ENCODE results near the gene ADAMTS18. TPM values are rescaled to one million over a fixed set of nuclear protein-coding genes. Genes with fewer than 3 reads are reported as not detected.

The ADAMTS18 gene
- total and polyA plus RNA-seq, 9 of the 15 experiments (the other 6 are each of a cell fraction or from before 2014, with no cell fraction given), result not detected

DNA sequence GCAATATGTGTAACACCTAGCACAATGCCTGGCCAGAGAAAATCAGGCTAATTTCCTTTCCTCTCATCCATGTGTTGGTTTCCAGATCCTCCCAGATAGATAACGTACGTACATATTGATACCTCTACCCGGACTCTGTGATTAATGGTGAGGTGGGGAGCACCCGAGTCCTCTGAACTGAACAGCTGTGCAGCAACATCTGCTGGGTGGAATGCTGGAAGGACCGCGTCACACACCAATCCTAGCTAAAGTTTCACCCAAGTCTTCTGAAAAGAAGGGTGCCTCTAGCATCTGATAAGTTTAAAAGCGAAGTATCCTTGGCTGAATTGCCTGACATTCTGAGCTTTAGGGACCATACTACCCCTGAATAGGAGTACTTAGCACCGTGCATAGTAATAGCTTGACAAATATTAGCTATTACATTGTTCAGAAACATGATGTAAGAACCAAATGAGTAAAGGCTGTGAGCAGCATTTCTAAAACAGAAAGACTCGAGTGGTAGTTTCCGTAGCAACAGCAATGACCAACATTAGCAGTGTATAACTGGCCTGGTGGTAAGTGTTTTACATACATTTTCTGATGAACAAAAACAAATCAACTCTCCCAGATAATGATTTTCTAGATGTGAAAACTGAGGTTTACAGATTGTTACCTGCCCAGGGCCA lies 144.3 kb downstream of the ADAMTS18 start (continued):
- TF ChIP-seq FOS (IDR thresholded peaks at IDR 0.05; ENCODE audit: extremely low read depth, insufficient read length) (no peak), DACH1 (IDR thresholded peaks at IDR 0.05; ENCODE audit: partially characterized antibody) (no peak), ZNF699 (CRISPR knock-in tag; IDR thresholded peaks at IDR 0.05; ENCODE audit: insufficient replicate concordance) (no peak), ZNF644 (tag; IDR thresholded peaks at IDR 0.05; ENCODE audit: low read depth) (no peak), POLR3A (IDR thresholded peaks at IDR 0.05; ENCODE audit: borderline replicate concordance, extremely low read depth, insufficient read depth, insufficient read length) (no peak)
- TF ChIP-seq, protein P1, sequence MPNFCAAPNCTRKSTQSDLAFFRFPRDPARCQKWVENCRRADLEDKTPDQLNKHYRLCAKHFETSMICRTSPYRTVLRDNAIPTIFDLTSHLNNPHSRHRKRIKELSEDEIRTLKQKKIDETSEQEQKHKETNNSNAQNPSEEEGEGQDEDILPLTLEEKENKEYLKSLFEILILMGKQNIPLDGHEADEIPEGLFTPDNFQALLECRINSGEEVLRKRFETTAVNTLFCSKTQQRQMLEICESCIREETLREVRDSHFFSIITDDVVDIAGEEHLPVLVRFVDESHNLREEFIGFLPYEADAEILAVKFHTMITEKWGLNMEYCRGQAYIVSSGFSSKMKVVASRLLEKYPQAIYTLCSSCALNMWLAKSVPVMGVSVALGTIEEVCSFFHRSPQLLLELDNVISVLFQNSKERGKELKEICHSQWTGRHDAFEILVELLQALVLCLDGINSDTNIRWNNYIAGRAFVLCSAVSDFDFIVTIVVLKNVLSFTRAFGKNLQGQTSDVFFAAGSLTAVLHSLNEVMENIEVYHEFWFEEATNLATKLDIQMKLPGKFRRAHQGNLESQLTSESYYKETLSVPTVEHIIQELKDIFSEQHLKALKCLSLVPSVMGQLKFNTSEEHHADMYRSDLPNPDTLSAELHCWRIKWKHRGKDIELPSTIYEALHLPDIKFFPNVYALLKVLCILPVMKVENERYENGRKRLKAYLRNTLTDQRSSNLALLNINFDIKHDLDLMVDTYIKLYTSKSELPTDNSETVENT (CRISPR knock-in tag; IDR thresholded peaks at IDR 0.05), result no peak

DNA sequence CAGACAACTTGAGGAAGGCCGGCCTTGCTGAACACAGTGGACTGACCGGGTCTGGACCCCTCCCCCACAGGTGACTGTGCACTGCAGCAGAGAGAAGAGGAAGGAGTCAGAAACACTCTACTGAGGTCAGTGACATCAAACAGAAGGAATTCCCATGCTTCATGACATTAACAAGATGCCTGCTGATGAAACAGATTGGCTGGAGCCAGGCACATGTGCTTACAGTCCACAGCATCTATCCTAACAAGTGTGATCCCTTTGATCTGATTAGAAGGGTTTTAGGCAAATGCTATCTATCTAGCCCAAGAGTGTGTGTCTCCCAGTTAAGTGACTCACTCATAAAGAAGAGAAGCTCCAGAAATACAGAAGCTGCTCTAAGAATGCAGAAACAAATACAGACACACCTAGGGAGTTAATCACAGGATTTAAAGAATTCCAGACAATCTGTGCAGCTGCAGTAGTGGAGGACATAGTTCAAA lies 145.5 kb downstream of the ADAMTS18 start:
- Histone ChIP-seq H3K9ac (ENCODE audit: insufficient read depth in 1 of 2, low read depth in 2 of 2, low read length in 2 of 2) (no peak overlapping the region), H3K4me2 (ENCODE audit: insufficient read depth, low read length) (no peak overlapping the region), H3K27me3 (ENCODE audit: control insufficient read depth in 2 of 2, insufficient read depth in 2 of 2, low read length in 2 of 2) (no peaks in the 10 kb centered on the region; a peak in 1 of 5 replicates), H3K36me3 (ENCODE audit: control insufficient read depth, insufficient read depth, low read length) (no peaks in the 10 kb centered on the region), H3K9me3 (replicated peaks; ENCODE audit: control insufficient read depth, insufficient read depth, low read depth, low read length) (no peaks in the 10 kb centered on the region), H3K9me1 (ENCODE audit: control insufficient read depth, insufficient read depth, low read length) (no peaks in the 10 kb centered on the region), H3K27ac (ENCODE audit: extremely low read depth, low read depth, low read length) (no peak overlapping the region), H3K79me2 (ENCODE audit: control insufficient read depth, insufficient read depth, low read length) (no peaks in the 10 kb centered on the region), H3K4me3 (no peak overlapping the region), H2AFZ (ENCODE audit: low read depth, low read length) (no peak overlapping the region), H4K20me1 (replicated peaks; ENCODE audit: control insufficient read depth, insufficient read depth, low read length) (no peaks in the 10 kb centered on the region; the same call in 1 of the 2 replicates), H3K4me1 (replicated peaks in 1 of 2; ENCODE audit: control insufficient read depth in 2 of 2, insufficient read depth in 2 of 2, low read length in 2 of 2) (no peaks in the 10 kb centered on the region)
- BruUV-seq (replicated peaks), result no TSS peak
- ChIA-PET POLR2A (no interaction called here), CTCF (ENCODE audit: low intra/inter-chr PET ratio) (no interaction called here)
- FAIRE-seq, result no peak
- intact Hi-C loops (cut with micrococcal nuclease) (no loop called here), in situ Hi-C loops (cut with MboI) (no loop called here)
- no peak; the same call in 2 of the 3 replicates for ATAC-seq
- 0% methylated on average over 2 of the region's 2 CpGs for WGBS (ENCODE audit: insufficient coverage, low coverage, missing lambda C conversion rate)
- DNase-seq (ENCODE audit: extremely low read depth in 1 of 4, low spot score in 3 of 4), result no peak
- TF ChIP-seq ZNF408 (CRISPR knock-in tag; IDR thresholded peaks at IDR 0.05; ENCODE audit: low read depth) (no peak), ETV5 (CRISPR knock-in tag; IDR thresholded peaks at IDR 0.05; ENCODE audit: low read depth) (no peak), ARID4B (CRISPR knock-in tag; IDR thresholded peaks at IDR 0.05) (no peak)
- TF ChIP-seq, protein P2, sequence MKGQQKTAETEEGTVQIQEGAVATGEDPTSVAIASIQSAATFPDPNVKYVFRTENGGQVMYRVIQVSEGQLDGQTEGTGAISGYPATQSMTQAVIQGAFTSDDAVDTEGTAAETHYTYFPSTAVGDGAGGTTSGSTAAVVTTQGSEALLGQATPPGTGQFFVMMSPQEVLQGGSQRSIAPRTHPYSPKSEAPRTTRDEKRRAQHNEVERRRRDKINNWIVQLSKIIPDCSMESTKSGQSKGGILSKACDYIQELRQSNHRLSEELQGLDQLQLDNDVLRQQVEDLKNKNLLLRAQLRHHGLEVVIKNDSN (CRISPR knock-in tag; IDR thresholded peaks at IDR 0.05), result no peak
